ENCODE data around the gene DAB2IP. TPM values are rescaled to one million over a fixed set of nuclear protein-coding genes. Genes with fewer than 3 reads are reported as not detected.

The DAB2IP gene
- total RNA-seq, 1 experiment from 2014 or later: 52.6 TPM

DNA sequence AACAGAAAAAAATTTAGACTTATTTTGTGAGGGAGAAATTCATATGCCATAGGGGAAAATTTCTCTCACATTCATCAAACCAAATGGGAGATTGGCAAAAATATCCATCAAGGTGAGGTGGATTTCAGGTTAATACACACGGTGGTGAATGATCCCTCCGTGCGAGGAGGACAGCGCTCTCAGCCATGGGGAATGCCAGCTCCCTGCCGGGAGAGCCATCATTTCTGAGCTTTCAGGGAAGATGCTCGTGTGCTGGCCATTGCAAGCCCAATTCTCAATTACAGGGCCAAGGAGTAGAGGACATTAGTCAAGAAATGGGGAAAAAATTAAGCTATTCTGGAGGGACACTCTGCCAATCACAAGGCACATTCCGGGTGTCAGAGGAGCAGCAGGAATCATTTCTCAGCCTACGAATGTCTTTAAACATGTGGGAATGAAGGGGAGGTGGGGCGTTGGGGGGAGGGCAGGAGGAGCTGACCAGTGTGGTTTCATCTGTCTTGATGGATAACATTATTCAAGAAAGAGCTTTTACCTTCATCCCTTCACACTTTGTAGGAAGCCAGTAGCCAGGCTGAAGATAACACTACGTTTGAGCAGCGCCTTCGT lies 165.5 kb downstream of the DAB2IP start:
- Mint-ChIP-seq H3K4me1 (peaks cover 64% of the 10 kb centered on the region), H3K9me3 (no peaks in the 10 kb centered on the region), H3K36me3 (no peaks in the 10 kb centered on the region), H3K4me3 (no peak overlapping the region), H3K27me3 (ENCODE audit: low read depth) (no peaks in the 10 kb centered on the region), H3K27ac (no peak overlapping the region)
- ATAC-seq (no peak), DNase-seq (ENCODE audit: low spot score) (no peak)
- no peak for TF ChIP-seq IRF2 (CRISPR knock-in tag; IDR thresholded peaks at IDR 0.05; ENCODE audit: borderline replicate concordance, low read depth)
- no peak for TF ChIP-seq ESRRA (CRISPR knock-in tag; IDR thresholded peaks at IDR 0.05; ENCODE audit: borderline replicate concordance)
- no peak for TF ChIP-seq MXD4 (CRISPR knock-in tag; IDR thresholded peaks at IDR 0.05; ENCODE audit: borderline replicate concordance)
- TF ChIP-seq, protein P1, sequence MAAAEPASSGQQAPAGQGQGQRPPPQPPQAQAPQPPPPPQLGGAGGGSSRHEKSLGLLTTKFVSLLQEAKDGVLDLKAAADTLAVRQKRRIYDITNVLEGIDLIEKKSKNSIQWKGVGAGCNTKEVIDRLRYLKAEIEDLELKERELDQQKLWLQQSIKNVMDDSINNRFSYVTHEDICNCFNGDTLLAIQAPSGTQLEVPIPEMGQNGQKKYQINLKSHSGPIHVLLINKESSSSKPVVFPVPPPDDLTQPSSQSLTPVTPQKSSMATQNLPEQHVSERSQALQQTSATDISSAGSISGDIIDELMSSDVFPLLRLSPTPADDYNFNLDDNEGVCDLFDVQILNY (CRISPR knock-in tag; IDR thresholded peaks at IDR 0.05): no peak
- no peak for TF ChIP-seq ZNF263 (CRISPR knock-in tag; IDR thresholded peaks at IDR 0.05; ENCODE audit: low read depth)
- no peak for TF ChIP-seq ZNF671 (CRISPR knock-in tag; IDR thresholded peaks at IDR 0.05)
- no peak for TF ChIP-seq ZNF317 (CRISPR knock-in tag; IDR thresholded peaks at IDR 0.05; ENCODE audit: borderline replicate concordance, low read depth)
- TF ChIP-seq NFYB (CRISPR knock-in tag; conservative IDR thresholded peaks at IDR 0.05; ENCODE audit: low read depth): no peak
- TF ChIP-seq CREM (CRISPR knock-in tag; IDR thresholded peaks at IDR 0.05): no peak
- TF ChIP-seq, protein P2, sequence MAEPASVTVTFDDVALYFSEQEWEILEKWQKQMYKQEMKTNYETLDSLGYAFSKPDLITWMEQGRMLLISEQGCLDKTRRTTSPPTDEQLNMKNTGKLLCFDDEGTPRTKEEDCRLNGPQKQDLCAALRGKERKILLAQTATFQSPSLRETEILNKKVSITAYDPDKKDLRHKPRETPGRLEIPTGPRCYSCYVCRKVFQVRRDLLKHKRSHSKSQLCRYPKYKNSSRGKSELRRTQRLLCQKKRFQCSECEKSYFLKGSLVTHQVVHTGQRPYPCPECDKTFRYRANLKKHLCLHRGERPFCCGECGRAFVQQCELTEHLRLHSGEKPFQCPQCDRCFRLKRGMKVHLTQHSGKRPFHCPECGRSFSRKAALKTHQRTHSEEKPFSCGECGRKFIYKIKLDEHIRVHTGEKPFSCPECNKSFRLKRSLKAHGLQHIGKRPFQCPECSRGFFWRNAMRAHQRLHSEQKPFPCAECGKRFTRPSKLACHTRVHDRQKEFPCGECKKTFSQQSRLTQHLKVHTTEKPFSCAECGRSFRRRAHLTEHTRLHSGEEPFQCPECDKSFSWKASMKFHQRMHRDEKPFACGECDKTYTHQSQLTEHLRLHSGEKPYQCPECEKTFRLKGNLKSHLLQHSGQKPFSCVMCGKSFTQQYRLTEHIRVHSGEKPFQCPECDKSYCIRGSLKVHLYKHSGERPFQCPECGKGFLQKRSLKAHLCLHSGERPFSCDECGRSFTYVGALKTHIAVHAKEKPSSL (CRISPR knock-in tag; conservative IDR thresholded peaks at IDR 0.05): no peak
- TF ChIP-seq, protein P3, sequence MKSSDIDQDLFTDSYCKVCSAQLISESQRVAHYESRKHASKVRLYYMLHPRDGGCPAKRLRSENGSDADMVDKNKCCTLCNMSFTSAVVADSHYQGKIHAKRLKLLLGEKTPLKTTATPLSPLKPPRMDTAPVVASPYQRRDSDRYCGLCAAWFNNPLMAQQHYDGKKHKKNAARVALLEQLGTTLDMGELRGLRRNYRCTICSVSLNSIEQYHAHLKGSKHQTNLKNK (CRISPR knock-in tag; IDR thresholded peaks at IDR 0.05): no peak
- no peak for TF ChIP-seq USF2 (CRISPR knock-in tag; IDR thresholded peaks at IDR 0.05)
- TF ChIP-seq, protein P4, sequence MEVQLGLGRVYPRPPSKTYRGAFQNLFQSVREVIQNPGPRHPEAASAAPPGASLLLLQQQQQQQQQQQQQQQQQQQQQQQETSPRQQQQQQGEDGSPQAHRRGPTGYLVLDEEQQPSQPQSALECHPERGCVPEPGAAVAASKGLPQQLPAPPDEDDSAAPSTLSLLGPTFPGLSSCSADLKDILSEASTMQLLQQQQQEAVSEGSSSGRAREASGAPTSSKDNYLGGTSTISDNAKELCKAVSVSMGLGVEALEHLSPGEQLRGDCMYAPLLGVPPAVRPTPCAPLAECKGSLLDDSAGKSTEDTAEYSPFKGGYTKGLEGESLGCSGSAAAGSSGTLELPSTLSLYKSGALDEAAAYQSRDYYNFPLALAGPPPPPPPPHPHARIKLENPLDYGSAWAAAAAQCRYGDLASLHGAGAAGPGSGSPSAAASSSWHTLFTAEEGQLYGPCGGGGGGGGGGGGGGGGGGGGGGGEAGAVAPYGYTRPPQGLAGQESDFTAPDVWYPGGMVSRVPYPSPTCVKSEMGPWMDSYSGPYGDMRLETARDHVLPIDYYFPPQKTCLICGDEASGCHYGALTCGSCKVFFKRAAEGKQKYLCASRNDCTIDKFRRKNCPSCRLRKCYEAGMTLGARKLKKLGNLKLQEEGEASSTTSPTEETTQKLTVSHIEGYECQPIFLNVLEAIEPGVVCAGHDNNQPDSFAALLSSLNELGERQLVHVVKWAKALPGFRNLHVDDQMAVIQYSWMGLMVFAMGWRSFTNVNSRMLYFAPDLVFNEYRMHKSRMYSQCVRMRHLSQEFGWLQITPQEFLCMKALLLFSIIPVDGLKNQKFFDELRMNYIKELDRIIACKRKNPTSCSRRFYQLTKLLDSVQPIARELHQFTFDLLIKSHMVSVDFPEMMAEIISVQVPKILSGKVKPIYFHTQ (CRISPR knock-in tag; IDR thresholded peaks at IDR 0.05): no peak
- TF ChIP-seq, protein P5, sequence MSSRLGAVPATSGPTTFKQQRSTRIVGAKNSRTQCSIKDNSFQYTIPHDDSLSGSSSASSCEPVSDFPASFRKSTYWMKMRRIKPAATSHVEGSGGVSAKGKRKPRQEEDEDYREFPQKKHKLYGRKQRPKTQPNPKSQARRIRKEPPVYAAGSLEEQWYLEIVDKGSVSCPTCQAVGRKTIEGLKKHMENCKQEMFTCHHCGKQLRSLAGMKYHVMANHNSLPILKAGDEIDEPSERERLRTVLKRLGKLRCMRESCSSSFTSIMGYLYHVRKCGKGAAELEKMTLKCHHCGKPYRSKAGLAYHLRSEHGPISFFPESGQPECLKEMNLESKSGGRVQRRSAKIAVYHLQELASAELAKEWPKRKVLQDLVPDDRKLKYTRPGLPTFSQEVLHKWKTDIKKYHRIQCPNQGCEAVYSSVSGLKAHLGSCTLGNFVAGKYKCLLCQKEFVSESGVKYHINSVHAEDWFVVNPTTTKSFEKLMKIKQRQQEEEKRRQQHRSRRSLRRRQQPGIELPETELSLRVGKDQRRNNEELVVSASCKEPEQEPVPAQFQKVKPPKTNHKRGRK (CRISPR knock-in tag; IDR thresholded peaks at IDR 0.05; ENCODE audit: borderline replicate concordance): no peak
- no peak for TF ChIP-seq ZNF396 (CRISPR knock-in tag; IDR thresholded peaks at IDR 0.05; ENCODE audit: borderline replicate concordance)
- no peak for TF ChIP-seq ATF1 (CRISPR knock-in tag; IDR thresholded peaks at IDR 0.05)
- TF ChIP-seq GABPB1 (CRISPR knock-in tag; IDR thresholded peaks at IDR 0.05): no peak
- TF ChIP-seq MYBL2 (CRISPR knock-in tag; IDR thresholded peaks at IDR 0.05): no peak
- TF ChIP-seq, protein P6, sequence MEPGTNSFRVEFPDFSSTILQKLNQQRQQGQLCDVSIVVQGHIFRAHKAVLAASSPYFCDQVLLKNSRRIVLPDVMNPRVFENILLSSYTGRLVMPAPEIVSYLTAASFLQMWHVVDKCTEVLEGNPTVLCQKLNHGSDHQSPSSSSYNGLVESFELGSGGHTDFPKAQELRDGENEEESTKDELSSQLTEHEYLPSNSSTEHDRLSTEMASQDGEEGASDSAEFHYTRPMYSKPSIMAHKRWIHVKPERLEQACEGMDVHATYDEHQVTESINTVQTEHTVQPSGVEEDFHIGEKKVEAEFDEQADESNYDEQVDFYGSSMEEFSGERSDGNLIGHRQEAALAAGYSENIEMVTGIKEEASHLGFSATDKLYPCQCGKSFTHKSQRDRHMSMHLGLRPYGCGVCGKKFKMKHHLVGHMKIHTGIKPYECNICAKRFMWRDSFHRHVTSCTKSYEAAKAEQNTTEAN (CRISPR knock-in tag; IDR thresholded peaks at IDR 0.05): no peak
- TF ChIP-seq HMGA2 (CRISPR knock-in tag; IDR thresholded peaks at IDR 0.05): no peak
- ChIA-PET CTCF (interaction anchor here (0.6 to 1.4 kb wide), 6 partner anchors 45 to 196 kb away, joined by 3 to 6 read pairs (median 5); no protein-coding TSS in a partner anchor), POLR2A (no interaction called here)
